Activated CD8-positive, alpha-beta T cell treated with anti-CD3 and anti-CD28 coated beads, Interleukin-2, amount 10 ng/mL, durations not matched to agents 7 days and 5 days (primary cell): ENCODE data around the gene CCDC6. TPM values are rescaled to one million over a fixed set of nuclear protein-coding genes. Genes with fewer than 3 reads are reported as not detected.

ENCODE experiments used
- ATAC-seq: fragments of 150-1000 bp; cut with Tn5 transposase; one replicate; pipeline ENCODE4 v1.10.0; 2021; ENCODE audit warnings: moderate library complexity
- CTCF ChIA-PET: fragments of 350-600 bp; sonication (Branson Sonifier 250); formaldehyde crosslinking; loops from one replicate; lab custom pipeline; 2021; ENCODE audit warnings: antibody characterized with exemption; lab: Charles Lee
- POLR2A ChIA-PET: fragments of 350-600 bp; sonication (Branson Sonifier 250); formaldehyde crosslinking; loops from one replicate; lab custom pipeline; 2021; ENCODE audit warnings: antibody characterized with exemption; lab: Charles Lee
- DNase-seq: peaks from one replicate; pipeline ENCODE4 v3.0.0-alpha.2; 2020
- H3K27ac Mint-ChIP-seq: one replicate; pipeline ENCODE4 v1.8.0; 2021; ENCODE audit warnings: mild to moderate bottlenecking, mixed read lengths
- H3K27me3 Mint-ChIP-seq: one replicate; pipeline ENCODE4 v1.8.0; 2021; ENCODE audit warnings: low read depth, mixed read lengths
- H3K36me3 Mint-ChIP-seq: one replicate; pipeline ENCODE4 v1.8.0; 2021; ENCODE audit warnings: low read depth, mixed read lengths
- H3K4me1 Mint-ChIP-seq: one replicate; pipeline ENCODE4 v1.8.0; 2021; ENCODE audit warnings: low read depth, mixed read lengths
- H3K4me3 Mint-ChIP-seq: one replicate; pipeline ENCODE4 v1.8.0; 2021; ENCODE audit warnings: mild to moderate bottlenecking, mixed read lengths
- H3K9me3 Mint-ChIP-seq: one replicate; pipeline ENCODE4 v1.8.0; 2022; ENCODE audit warnings: mixed read lengths; ENCODE audit not compliant: insufficient read depth
- total RNA-seq, 2 experiments: library from RNA; stranded (reverse); gene quantifications; one replicate each; pipeline ENCODE4 v1.2.3, GENCODE V29; 2021

Gene CCDC6
- total RNA-seq, 2 experiments from 2014 or later = 18.3 to 19.4 TPM

DNA sequence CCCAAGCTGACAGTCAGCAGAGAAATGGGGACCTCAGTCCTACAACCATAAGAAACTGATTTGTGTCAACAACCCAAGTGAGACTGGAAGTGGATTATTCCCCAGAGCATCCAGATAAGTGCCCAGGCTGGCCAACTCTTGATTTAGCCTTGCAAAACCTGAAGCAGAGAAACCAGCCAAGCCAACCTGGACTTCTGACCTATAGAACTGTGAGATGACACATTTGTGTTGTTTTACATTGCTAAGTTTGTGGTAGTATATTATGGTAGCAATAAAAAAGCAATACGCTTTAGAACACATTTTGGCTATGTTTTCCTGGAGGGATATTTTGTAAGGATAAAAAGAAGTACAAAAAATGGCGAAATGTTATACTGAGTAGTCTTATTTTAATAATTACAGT lies 19.7 kb upstream of the CCDC6 start:
- POLR2A ChIA-PET = no interaction called here
- no peak overlapping the region for H3K27ac Mint-ChIP-seq
- H3K9me3 Mint-ChIP-seq = peaks cover 15% of the 10 kb centered on the region
- peaks cover 4% of the 10 kb centered on the region for H3K27me3 Mint-ChIP-seq
- ATAC-seq = no peak
- no peaks in the 10 kb centered on the region for H3K4me1 Mint-ChIP-seq
- H3K4me3 Mint-ChIP-seq = no peak overlapping the region
- CTCF ChIA-PET = no interaction called here
- no peaks in the 10 kb centered on the region for H3K36me3 Mint-ChIP-seq
- DNase-seq = no peak

DNA sequence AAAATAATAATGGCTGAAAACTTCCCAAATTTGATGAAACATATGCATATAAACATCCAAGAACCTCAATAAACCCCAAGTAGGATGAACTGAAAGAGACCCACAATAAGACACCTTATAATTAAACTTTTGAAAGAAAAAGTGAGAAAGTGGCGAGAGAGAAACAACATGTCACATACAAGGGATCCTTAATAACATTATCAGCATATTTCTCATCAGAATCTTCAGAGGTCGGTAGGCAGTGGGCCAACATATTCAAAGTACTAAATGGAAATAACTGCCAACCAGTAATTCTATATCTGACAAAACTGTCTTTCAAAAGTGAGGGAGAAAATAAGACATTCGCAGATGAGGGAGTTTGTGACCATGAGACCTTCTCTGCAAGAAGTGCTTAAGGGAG lies 16.6 kb upstream of the CCDC6 start:
- Mint-ChIP-seq H3K27me3 (peaks cover 7% of the 10 kb centered on the region), H3K4me3 (no peak overlapping the region), H3K36me3 (no peaks in the 10 kb centered on the region), H3K27ac (no peak overlapping the region), H3K9me3 (peaks cover 15% of the 10 kb centered on the region), H3K4me1 (no peaks in the 10 kb centered on the region)
- POLR2A ChIA-PET = no interaction called here
- CTCF ChIA-PET = interaction anchor here (1.3 kb wide), 1 partner anchor 15 kb away, joined by 4 read pairs; no protein-coding TSS in a partner anchor
- ATAC-seq (no peak), DNase-seq (no peak)

DNA sequence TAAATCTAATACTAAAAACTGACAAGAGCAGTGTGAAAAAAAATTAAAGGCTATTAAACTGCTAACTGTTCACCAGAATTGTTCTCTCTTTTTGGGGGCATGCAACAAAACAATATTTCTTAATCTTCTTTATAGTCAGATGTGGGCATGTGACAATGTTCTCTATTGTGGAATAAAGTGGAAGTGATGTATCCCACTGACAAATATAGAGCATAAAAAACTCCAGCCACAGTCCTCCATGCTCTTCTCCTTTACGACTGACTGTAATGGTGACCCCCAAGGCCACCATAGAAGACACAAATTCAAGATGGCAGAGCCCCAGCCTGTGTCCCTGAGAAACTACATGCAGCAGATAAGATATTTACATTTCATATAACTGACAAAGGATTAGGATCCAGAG lies 11.6 kb upstream of the CCDC6 start:
- DNase-seq (no peak), ATAC-seq (no peak)
- POLR2A ChIA-PET = no interaction called here
- peaks cover 2% of the 10 kb centered on the region for H3K36me3 Mint-ChIP-seq
- CTCF ChIA-PET = no interaction called here
- peaks cover 23% of the 10 kb centered on the region for H3K9me3 Mint-ChIP-seq
- H3K27me3 Mint-ChIP-seq = peaks cover 7% of the 10 kb centered on the region
- no peaks in the 10 kb centered on the region for H3K4me1 Mint-ChIP-seq
- H3K27ac Mint-ChIP-seq = no peak overlapping the region
- no peak overlapping the region for H3K4me3 Mint-ChIP-seq

DNA sequence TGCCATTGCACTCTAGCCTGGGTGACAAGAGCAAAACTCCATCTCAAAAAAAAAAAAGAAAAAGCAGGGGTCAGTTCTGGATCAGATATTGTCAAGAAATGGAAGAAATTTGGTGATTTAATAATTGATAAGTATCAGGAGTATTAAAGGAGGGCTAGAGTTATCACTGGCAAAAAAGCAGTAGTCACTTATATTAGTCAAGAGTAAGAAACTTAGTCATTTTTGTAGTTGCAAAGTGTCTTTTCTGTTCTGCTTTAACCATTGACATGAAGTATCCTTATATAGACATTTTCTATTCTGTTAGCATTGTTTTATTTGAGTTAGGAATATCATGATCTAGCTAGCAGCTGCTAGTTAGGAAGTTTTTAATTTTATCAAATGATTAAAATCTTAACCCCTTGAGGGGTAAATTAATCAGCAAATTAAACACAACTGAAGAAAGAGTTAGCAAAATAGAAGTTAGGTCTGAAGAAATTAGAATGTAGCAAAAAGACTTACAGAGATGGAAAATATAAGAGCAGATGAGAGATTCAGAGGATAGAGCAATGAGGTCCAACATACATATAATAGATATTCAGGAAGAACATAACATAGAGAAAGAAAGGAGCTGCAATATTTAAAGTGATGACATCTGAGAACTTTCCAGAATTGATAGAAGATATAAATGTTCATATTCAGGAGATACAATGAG lies 7.3 kb upstream of the CCDC6 start:
- Mint-ChIP-seq H3K27me3 (peaks cover 2% of the 10 kb centered on the region), H3K4me1 (peaks cover 4% of the 10 kb centered on the region), H3K9me3 (peaks cover 14% of the 10 kb centered on the region), H3K27ac (no peak overlapping the region), H3K36me3 (peaks cover 6% of the 10 kb centered on the region), H3K4me3 (no peak overlapping the region)
- no peak for ATAC-seq
- DNase-seq = no peak
- ChIA-PET CTCF (interaction anchor here (0.6 kb wide), 1 partner anchor 734 kb away, joined by 3 read pairs; no protein-coding TSS in a partner anchor), POLR2A (no interaction called here)

DNA sequence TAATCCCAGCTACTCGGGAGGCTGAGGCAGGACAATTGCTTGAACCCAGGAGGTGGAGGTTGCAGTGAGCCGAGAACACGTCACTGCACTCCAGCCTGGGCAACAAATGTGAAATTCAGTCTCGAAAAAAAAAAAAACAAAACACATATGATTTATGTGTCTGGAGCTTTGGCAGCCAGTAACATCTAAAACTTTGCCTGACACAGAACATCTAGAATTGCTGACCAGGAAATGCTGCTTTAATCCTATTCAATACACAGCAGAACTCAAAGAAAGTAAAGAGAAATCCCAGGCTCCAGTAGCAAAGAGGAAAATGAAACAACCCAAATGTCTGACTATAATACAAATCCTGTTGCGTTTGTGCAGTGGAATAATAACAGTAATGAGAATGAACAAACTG lies 4.5 kb upstream of the CCDC6 start:
- Mint-ChIP-seq H3K27ac (no peak overlapping the region), H3K27me3 (peaks cover 2% of the 10 kb centered on the region), H3K36me3 (peaks cover 6% of the 10 kb centered on the region), H3K4me3 (no peak overlapping the region), H3K9me3 (peaks cover 14% of the 10 kb centered on the region), H3K4me1 (peaks cover 22% of the 10 kb centered on the region)
- ATAC-seq = no peak
- no peak for DNase-seq
- ChIA-PET CTCF (interaction anchor here (0.6 to 2.7 kb wide), 2 partner anchors 46 to 140 kb away, joined by 4 to 8 read pairs; no protein-coding TSS in a partner anchor), POLR2A (no interaction called here)

DNA sequence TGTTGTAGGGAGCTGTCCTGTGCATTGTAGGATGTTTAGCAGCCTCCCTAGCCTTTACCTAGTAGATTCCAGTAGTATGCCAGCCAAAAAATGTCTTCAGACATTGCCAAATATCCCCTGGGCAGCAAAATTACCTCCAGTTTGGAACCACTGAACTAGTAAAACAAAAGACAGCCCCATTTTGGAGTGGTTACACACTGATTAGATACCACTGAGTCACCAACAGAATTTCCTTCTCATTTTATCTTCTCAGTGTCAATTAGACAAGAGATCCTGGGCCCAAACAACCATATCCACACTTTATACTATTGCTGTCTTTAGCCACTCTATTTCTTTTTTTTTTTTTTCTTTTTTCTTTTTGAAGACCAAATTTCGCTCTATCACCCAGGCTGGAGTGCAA lies 3.5 kb upstream of the CCDC6 start:
- Mint-ChIP-seq H3K36me3 (peaks cover 6% of the 10 kb centered on the region), H3K4me1 (peaks cover 29% of the 10 kb centered on the region), H3K27ac (no peak overlapping the region), H3K4me3 (no peak overlapping the region), H3K27me3 (no peaks in the 10 kb centered on the region), H3K9me3 (peaks cover 14% of the 10 kb centered on the region)
- ATAC-seq (no peak), DNase-seq (no peak)
- ChIA-PET CTCF (interaction anchor here (0.6 to 6.4 kb wide), 2 partner anchors 19 to 45 kb away, joined by 3 to 129 read pairs; no protein-coding TSS in a partner anchor), POLR2A (no interaction called here)

DNA sequence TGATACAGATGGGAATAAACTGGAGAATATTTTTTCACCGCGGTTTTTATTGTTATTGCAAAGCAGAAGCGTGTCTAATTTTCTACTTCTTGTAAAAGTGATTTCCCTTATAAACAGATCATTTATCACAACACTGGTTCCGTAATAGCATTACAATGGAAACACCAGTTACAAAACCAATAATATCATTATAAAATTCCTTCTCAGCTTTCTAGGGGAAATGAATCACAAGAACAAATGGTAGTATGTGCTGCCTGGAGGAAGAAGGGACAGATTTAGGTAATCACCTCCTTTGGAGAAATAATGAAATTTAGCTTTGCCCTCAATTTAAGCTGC lies 2.4 kb upstream of the CCDC6 start:
- DNase-seq (no peak), ATAC-seq (no peak)
- peak overlapping the region; percentile 94 for H3K27ac Mint-ChIP-seq
- POLR2A ChIA-PET = interaction anchor here (0.6 to 4.5 kb wide), 4 partner anchors 30 to 129 kb away, joined by 3 to 38 read pairs (median 4); no protein-coding TSS in a partner anchor
- H3K27me3 Mint-ChIP-seq = no peaks in the 10 kb centered on the region
- H3K4me1 Mint-ChIP-seq = peaks cover 40% of the 10 kb centered on the region
- peak overlapping the region; percentile 89 for H3K4me3 Mint-ChIP-seq
- H3K36me3 Mint-ChIP-seq = peaks cover 7% of the 10 kb centered on the region
- H3K9me3 Mint-ChIP-seq = peaks cover 8% of the 10 kb centered on the region
- CTCF ChIA-PET = interaction anchor here (1.0 to 6.4 kb wide), 16 partner anchors 14 to 283 kb away, joined by 3 to 129 read pairs (median 4); no protein-coding TSS in a partner anchor

DNA sequence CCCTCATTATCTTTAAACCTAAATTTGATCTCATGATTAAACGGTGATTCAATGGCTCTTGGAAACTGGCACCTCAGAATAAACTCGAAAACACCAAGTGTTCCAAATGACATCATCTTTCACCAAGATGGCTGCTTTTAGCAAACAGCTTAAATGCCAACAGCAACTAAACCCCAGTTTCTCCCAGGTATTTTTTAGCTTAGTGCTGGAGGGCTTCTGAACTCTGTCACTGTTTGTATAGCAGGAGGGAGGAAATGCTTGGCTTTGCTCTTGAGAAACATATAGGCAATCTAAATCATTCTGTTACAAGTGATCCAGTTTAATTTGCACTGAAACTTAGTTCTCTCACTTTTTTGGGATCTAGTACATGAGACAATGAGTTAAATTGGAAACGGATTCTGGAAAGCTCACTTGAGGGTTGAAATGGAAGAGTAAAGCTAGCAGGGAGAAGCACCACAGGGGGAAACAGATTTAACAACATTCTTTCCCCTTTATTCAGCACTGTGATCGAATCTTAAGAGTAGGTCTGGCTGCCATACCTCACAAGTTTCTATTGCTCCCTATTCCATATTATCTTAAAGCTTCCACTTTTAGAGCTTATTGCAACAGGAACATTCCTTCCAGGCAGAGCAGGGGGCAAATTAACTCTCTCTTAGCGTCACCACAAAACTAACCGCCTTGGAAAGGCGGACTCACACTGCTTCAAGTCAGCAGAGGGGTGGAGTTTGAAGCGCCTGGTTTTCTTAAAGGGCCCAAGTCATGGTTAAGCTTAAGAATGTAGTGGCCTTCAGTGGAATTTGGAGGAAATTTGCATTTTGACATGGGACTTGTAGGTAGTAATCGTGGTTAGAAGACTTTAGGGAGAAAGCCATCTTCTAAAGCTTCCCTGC lies 1.8 kb upstream of the CCDC6 start:
- Mint-ChIP-seq H3K27ac (peak overlapping the region; percentile 94), H3K27me3 (no peaks in the 10 kb centered on the region), H3K9me3 (peaks cover 5% of the 10 kb centered on the region), H3K36me3 (peaks cover 7% of the 10 kb centered on the region), H3K4me1 (peaks cover 44% of the 10 kb centered on the region), H3K4me3 (peak overlapping the region; percentile 89)
- DNase-seq = peak; percentile 70
- ATAC-seq = no peak
- ChIA-PET CTCF (interaction anchor here (1.0 to 6.4 kb wide), 21 partner anchors 15 to 282 kb away, joined by 3 to 129 read pairs (median 4); no protein-coding TSS in a partner anchor), POLR2A (interaction anchor here (0.6 to 4.5 kb wide), 5 partner anchors 29 to 130 kb away, joined by 3 to 38 read pairs (median 4); no protein-coding TSS in a partner anchor)

DNA sequence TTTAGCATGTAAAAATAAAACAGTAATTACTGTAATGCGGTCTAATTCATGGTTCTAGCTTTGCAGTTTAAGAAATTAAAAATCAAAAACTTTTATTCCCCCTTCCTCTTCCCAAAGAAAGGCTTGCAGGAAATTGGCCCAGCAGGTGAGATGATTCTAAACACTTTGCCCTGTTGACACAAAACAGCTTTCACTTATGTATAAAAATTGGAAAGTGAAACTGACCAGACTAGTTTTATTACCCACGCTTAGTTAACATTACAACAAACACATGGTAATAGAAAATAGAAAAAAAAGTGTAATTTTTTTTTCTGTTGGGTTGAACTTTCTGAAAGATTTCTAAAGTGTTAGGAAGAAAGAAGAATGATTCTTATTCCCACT lies 1.2 kb upstream of the CCDC6 start:
- ChIA-PET POLR2A (interaction anchor here (1.0 to 4.5 kb wide), 3 partner anchors 29 to 77 kb away, joined by 4 to 38 read pairs (median 6); no protein-coding TSS in a partner anchor), CTCF (interaction anchor here (1.0 to 6.4 kb wide), 17 partner anchors 15 to 282 kb away, joined by 3 to 129 read pairs (median 5); no protein-coding TSS in a partner anchor)
- Mint-ChIP-seq H3K9me3 (peaks cover under 1% of the 10 kb centered on the region), H3K27me3 (no peaks in the 10 kb centered on the region), H3K27ac (peak overlapping the region; percentile 94), H3K36me3 (peaks cover 9% of the 10 kb centered on the region), H3K4me1 (peaks cover 49% of the 10 kb centered on the region), H3K4me3 (peak overlapping the region; percentile 89)
- ATAC-seq (no peak), DNase-seq (no peak)

DNA sequence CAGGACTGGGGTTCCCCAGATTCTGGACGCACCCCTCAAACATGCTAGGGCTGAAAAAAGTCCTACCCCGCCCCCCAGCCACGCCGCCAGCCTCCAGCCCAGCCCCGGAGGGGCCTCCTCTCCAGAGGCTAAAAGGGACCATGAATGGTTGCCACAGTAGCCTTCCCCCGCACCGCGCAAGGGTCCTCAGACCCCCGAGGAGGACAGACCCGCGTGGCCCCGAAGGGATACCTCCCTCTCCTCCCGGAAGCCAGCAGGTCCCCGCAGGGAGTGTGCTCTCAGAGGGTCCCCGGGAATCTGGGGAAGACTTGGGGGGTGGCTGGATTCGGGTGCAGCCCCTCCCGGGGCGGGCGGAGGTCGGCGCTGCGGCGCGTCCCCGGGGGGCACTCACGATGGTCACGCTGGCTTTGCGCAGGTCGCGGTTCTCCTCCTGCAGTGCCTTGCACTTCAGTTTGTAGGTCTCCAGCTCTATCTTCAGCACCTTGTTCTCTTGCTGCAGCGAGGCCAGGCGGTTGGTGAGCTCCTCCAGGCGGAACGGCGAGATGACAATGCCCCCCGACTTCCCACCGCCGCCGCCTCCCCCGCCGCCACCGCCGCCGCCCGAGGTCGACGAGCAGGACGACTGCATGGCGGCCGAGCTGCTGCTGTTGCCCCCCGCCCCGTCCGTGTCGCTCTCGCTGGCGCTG lies 482 bp downstream of the CCDC6 start:
- ATAC-seq (no peak), DNase-seq (no peak)
- ChIA-PET CTCF (interaction anchor here (0.8 to 6.4 kb wide), 28 partner anchors 12 to 280 kb away, joined by 3 to 129 read pairs (median 5); partner anchors contain the start of gene SLC16A9), POLR2A (interaction anchor here (0.7 to 4.5 kb wide), 11 partner anchors 16 to 252 kb away, joined by 3 to 38 read pairs (median 6); no protein-coding TSS in a partner anchor)
- H3K9me3 Mint-ChIP-seq = no peaks in the 10 kb centered on the region
- peak overlapping the region; percentile 89 for H3K4me3 Mint-ChIP-seq
- H3K27me3 Mint-ChIP-seq = no peaks in the 10 kb centered on the region
- H3K4me1 Mint-ChIP-seq = peaks cover 59% of the 10 kb centered on the region
- peaks cover 16% of the 10 kb centered on the region for H3K36me3 Mint-ChIP-seq
- H3K27ac Mint-ChIP-seq = peak overlapping the region; percentile 94
